Measurements from ENCODE around the gene TSPAN4. TPM values are rescaled to one million over a fixed set of nuclear protein-coding genes. Genes with fewer than 3 reads are reported as not detected.

Gene TSPAN4
- total and polyA plus RNA-seq, 2 of the 13 experiments (the other 11 are each of a cell fraction or from before 2014, with no cell fraction given) = 31.7 to 68.3 TPM

- TF ChIP-seq, protein P1, sequence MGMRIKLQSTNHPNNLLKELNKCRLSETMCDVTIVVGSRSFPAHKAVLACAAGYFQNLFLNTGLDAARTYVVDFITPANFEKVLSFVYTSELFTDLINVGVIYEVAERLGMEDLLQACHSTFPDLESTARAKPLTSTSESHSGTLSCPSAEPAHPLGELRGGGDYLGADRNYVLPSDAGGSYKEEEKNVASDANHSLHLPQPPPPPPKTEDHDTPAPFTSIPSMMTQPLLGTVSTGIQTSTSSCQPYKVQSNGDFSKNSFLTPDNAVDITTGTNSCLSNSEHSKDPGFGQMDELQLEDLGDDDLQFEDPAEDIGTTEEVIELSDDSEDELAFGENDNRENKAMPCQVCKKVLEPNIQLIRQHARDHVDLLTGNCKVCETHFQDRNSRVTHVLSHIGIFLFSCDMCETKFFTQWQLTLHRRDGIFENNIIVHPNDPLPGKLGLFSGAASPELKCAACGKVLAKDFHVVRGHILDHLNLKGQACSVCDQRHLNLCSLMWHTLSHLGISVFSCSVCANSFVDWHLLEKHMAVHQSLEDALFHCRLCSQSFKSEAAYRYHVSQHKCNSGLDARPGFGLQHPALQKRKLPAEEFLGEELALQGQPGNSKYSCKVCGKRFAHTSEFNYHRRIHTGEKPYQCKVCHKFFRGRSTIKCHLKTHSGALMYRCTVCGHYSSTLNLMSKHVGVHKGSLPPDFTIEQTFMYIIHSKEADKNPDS (CRISPR knock-in tag; IDR thresholded peaks at IDR 0.05) = no peak; the same call in 1 of the 2 replicates
- no peak for TF ChIP-seq DPF2 (CRISPR knock-in tag; IDR thresholded peaks at IDR 0.05; ENCODE audit: borderline replicate concordance, low read depth)
- peak; percentile 70; the same call in 1 of the 2 replicates for TF ChIP-seq ZNF546 (CRISPR knock-in tag; conservative IDR thresholded peaks at IDR 0.05)
- TF ChIP-seq ZNF703 (CRISPR knock-in tag; IDR thresholded peaks at IDR 0.05; ENCODE audit: borderline replicate concordance) = no peak; the same call in 1 of the 2 replicates
- peak; percentile 83 for TF ChIP-seq TMF1 (CRISPR knock-in tag; IDR thresholded peaks at IDR 0.05; ENCODE audit: low read depth)
- no peak for TF ChIP-seq ZNF850 (CRISPR knock-in tag; conservative IDR thresholded peaks at IDR 0.05)
- TF ChIP-seq KDM4B (CRISPR knock-in tag; IDR thresholded peaks at IDR 0.05) = no peak
- no peak for TF ChIP-seq ZSCAN29 (CRISPR knock-in tag; conservative IDR thresholded peaks at IDR 0.05)
- TF ChIP-seq GTF3A (CRISPR knock-in tag; conservative IDR thresholded peaks at IDR 0.05) = no peak
- TF ChIP-seq ZNF354B (CRISPR knock-in tag; IDR thresholded peaks at IDR 0.05) = peak; percentile 92; the same call in 1 of the 2 replicates
- TF ChIP-seq, protein P2, sequence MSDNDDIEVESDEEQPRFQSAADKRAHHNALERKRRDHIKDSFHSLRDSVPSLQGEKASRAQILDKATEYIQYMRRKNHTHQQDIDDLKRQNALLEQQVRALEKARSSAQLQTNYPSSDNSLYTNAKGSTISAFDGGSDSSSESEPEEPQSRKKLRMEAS (IDR thresholded peaks at IDR 0.05) = peak; percentile 97
- TF ChIP-seq, protein P3, sequence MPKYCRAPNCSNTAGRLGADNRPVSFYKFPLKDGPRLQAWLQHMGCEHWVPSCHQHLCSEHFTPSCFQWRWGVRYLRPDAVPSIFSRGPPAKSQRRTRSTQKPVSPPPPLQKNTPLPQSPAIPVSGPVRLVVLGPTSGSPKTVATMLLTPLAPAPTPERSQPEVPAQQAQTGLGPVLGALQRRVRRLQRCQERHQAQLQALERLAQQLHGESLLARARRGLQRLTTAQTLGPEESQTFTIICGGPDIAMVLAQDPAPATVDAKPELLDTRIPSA (CRISPR knock-in tag; IDR thresholded peaks at IDR 0.05; ENCODE audit: borderline replicate concordance) = no peak
- TF ChIP-seq HOXA9 (CRISPR knock-in tag; IDR thresholded peaks at IDR 0.05; ENCODE audit: borderline replicate concordance) = peak; percentile 78
- TF ChIP-seq ZNF670 (CRISPR knock-in tag; IDR thresholded peaks at IDR 0.05; ENCODE audit: borderline replicate concordance) = peak; percentile 36; the same call in 1 of the 2 replicates
- peak; percentile 56; the same call in 1 of the 2 replicates for TF ChIP-seq ZNF343 (CRISPR knock-in tag; IDR thresholded peaks at IDR 0.05)
- TF ChIP-seq, protein P4, sequence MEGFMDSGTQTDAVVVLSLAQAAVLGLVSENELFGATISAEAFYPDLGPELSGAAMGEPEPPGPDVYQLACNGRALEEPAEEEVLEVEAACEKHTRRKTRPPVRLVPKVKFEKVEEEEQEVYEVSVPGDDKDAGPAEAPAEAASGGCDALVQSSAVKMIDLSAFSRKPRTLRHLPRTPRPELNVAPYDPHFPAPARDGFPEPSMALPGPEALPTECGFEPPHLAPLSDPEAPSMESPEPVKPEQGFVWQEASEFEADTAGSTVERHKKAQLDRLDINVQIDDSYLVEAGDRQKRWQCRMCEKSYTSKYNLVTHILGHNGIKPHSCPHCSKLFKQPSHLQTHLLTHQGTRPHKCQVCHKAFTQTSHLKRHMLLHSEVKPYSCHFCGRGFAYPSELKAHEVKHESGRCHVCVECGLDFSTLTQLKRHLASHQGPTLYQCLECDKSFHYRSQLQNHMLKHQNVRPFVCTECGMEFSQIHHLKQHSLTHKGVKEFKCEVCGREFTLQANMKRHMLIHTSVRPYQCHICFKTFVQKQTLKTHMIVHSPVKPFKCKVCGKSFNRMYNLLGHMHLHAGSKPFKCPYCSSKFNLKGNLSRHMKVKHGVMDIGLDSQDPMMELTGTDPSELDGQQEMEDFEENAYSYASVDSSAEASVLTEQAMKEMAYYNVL (CRISPR knock-in tag; IDR thresholded peaks at IDR 0.05; ENCODE audit: borderline replicate concordance) = no peak
- 0 out of 2 replicates have a peak, but pooled peaks have one; percentile 57 for TF ChIP-seq ZNF607 (CRISPR knock-in tag; IDR thresholded peaks at IDR 0.05; ENCODE audit: borderline replicate concordance)
- no peak for TF ChIP-seq EED (CRISPR knock-in tag; IDR thresholded peaks at IDR 0.05)
- TF ChIP-seq EHMT2 (IDR thresholded peaks at IDR 0.05; ENCODE audit: borderline replicate concordance, low read depth, low read length) = no peak
- peak; percentile 70; the same call in 1 of the 2 replicates for TF ChIP-seq SNAPC5 (CRISPR knock-in tag; IDR thresholded peaks at IDR 0.05; ENCODE audit: borderline replicate concordance)
- no peak for TF ChIP-seq THYN1 (CRISPR knock-in tag; IDR thresholded peaks at IDR 0.05; ENCODE audit: borderline replicate concordance, low read depth)
- TF ChIP-seq ZBTB1 (CRISPR knock-in tag; IDR thresholded peaks at IDR 0.05; ENCODE audit: borderline replicate concordance) = no peak
- TF ChIP-seq ZNF335 (CRISPR knock-in tag; IDR thresholded peaks at IDR 0.05) = no peak
- TF ChIP-seq, protein P5, sequence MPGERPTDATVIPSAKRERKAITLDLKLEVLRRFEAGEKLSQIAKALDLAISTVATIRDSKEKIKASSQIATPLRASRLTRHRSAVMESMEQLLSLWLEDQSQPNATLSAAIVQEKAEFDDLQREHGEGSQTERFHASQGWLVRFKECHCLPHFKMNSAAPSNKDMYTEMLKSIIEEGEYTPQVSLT (CRISPR knock-in tag; IDR thresholded peaks at IDR 0.05; ENCODE audit: borderline replicate concordance, low read depth) = no peak
These were observed at the start of gene TSPAN4, which contains the start of gene POLR2L (continued) for GRCh38 chr11:842370-843002.
